Measurements from ENCODE around the gene TTC34. TPM values are rescaled to one million over a fixed set of nuclear protein-coding genes. Genes with fewer than 3 reads are reported as not detected.
"Not testable (repeated sequence)": the region's sequence is repeated elsewhere in the genome, so short reads cannot be mapped to it uniquely, and the experiment has no call there.

The TTC34 gene
- total and polyA plus RNA-seq, 3 experiments from 2014 or later = 0.17 to 1.1 (median 1.1) TPM

GRCh38 chr1:2628933-2629626 lies 172.4 kb downstream of the TTC34 start:
- no peaks in the 10 kb centered on the region for H3K9me3 ChIP-seq (ENCODE audit: low read length)
- DNase-seq = no peak
- peaks cover 37 to 54% of the 10 kb centered on the region in 2 donors for H3K27me3 Mint-ChIP-seq
- no peak overlapping the region for H3K27ac Mint-ChIP-seq
- peaks cover 8% of the 10 kb centered on the region for H3K27me3 ChIP-seq (ENCODE audit: insufficient read depth, low read length, poor library complexity, severe bottlenecking)
- peaks cover 2 to 13% (median 8%) of the 10 kb centered on the region in 3 donors for H3K4me1 Mint-ChIP-seq
- ChIA-PET CTCF (no interaction called here), POLR2A (no interaction called here)
- no peak overlapping the region for H3K4me3 ChIP-seq (ENCODE audit: low read length)
- no peak overlapping the region for H3K27ac ChIP-seq (ENCODE audit: low read depth, low read length)
- H3K36me3 ChIP-seq (ENCODE audit: insufficient read depth, low read length) = no peaks in the 10 kb centered on the region
- no peaks in the 10 kb centered on the region for H3K9me3 Mint-ChIP-seq
- H3K4me1 ChIP-seq (ENCODE audit: insufficient read depth, low read length) = no peaks in the 10 kb centered on the region
- H3K36me3 Mint-ChIP-seq = peaks cover 0 to 2% (median 0%) of the 10 kb centered on the region in 3 donors
- H3K4me3 Mint-ChIP-seq = no peak overlapping the region

- POLR2A ChIA-PET = no interaction called here
- Mint-ChIP-seq H3K9me3 (no peaks in the 10 kb centered on the region), H3K27ac (no peak overlapping the region), H3K4me3 (peak overlapping the region in 1 of 7 donors; percentile 8), H3K27me3 (peaks cover 37 to 54% of the 10 kb centered on the region in 2 donors), H3K36me3 (peaks cover 0 to 2% (median 0%) of the 10 kb centered on the region in 3 donors), H3K4me1 (peaks cover 2 to 16% (median 8%) of the 10 kb centered on the region in 3 donors)
- no peak for DNase-seq
- Histone ChIP-seq H3K36me3 (ENCODE audit: insufficient read depth, low read length) (no peaks in the 10 kb centered on the region), H3K27ac (ENCODE audit: low read depth, low read length) (no peak overlapping the region), H3K27me3 (ENCODE audit: insufficient read depth, low read length, poor library complexity, severe bottlenecking) (peaks cover 8% of the 10 kb centered on the region), H3K4me3 (ENCODE audit: low read length) (no peak overlapping the region), H3K9me3 (ENCODE audit: low read length) (no peaks in the 10 kb centered on the region), H3K4me1 (ENCODE audit: insufficient read depth, low read length) (no peaks in the 10 kb centered on the region)
- CTCF ChIA-PET = no interaction called here
These were observed 173.1 kb downstream of the TTC34 start for GRCh38 chr1:2628191-2628932.

- H3K27ac ChIP-seq (ENCODE audit: low read depth, low read length) = no peak overlapping the region
- Mint-ChIP-seq H3K4me3 (peak overlapping the region in 1 of 7 donors; percentile 44), H3K36me3 (peaks cover 0 to 2% (median 0%) of the 10 kb centered on the region in 3 donors), H3K9me3 (no peaks in the 10 kb centered on the region), H3K4me1 (peaks cover 2 to 22% (median 8%) of the 10 kb centered on the region in 3 donors), H3K27ac (no peak overlapping the region), H3K27me3 (peaks cover 37 to 54% of the 10 kb centered on the region in 2 donors)
- H3K9me3 ChIP-seq (ENCODE audit: low read length) = no peaks in the 10 kb centered on the region
- peaks cover 8% of the 10 kb centered on the region for H3K27me3 ChIP-seq (ENCODE audit: insufficient read depth, low read length, poor library complexity, severe bottlenecking)
- no peaks in the 10 kb centered on the region for H3K4me1 ChIP-seq (ENCODE audit: insufficient read depth, low read length)
- H3K4me3 ChIP-seq (ENCODE audit: low read length) = no peak overlapping the region
- CTCF ChIA-PET = no interaction called here
- H3K36me3 ChIP-seq (ENCODE audit: insufficient read depth, low read length) = no peaks in the 10 kb centered on the region
- DNase-seq = no peak
- POLR2A ChIA-PET = no interaction called here
These were observed 173.7 kb downstream of the TTC34 start for GRCh38 chr1:2627746-2628145.

- H3K36me3 ChIP-seq (ENCODE audit: insufficient read depth, low read length); DNase-seq; H3K27me3 ChIP-seq (ENCODE audit: insufficient read depth, low read length, poor library complexity, severe bottlenecking); H3K9me3 ChIP-seq (ENCODE audit: low read length); H3K4me3 Mint-ChIP-seq; H3K9me3 Mint-ChIP-seq; CTCF ChIA-PET; H3K4me1 ChIP-seq (ENCODE audit: insufficient read depth, low read length); H3K36me3 Mint-ChIP-seq; H3K4me3 ChIP-seq (ENCODE audit: low read length); POLR2A ChIA-PET; H3K27ac ChIP-seq (ENCODE audit: low read depth, low read length): not testable (repeated sequence)
- Mint-ChIP-seq H3K27me3 (peaks cover 32 to 51% of the 10 kb centered on the region in 2 donors), H3K4me1 (peaks cover 2 to 25% (median 7%) of the 10 kb centered on the region in 3 donors), H3K27ac (peak overlapping the region in 1 of 8 donors; percentile 4)
These were observed 175.7 kb downstream of the TTC34 start for GRCh38 chr1:2625748-2626147.

- peak overlapping the region in 1 of 8 donors; percentile 24 for H3K27ac Mint-ChIP-seq
- POLR2A ChIA-PET = no interaction called here
These were observed 176.2 kb downstream of the TTC34 start for GRCh38 chr1:2625311-2625710.

GRCh38 chr1:2624735-2625300 lies 176.7 kb downstream of the TTC34 start:
- peaks cover 25 to 45% of the 10 kb centered on the region in 2 donors for H3K27me3 Mint-ChIP-seq
- H3K36me3 Mint-ChIP-seq = peaks cover 0 to 10% (median 2%) of the 10 kb centered on the region in 3 donors
- DNase-seq = no peak
- Histone ChIP-seq H3K27ac (ENCODE audit: low read depth, low read length) (no peak overlapping the region), H3K27me3 (ENCODE audit: insufficient read depth, low read length, poor library complexity, severe bottlenecking) (peaks cover 8% of the 10 kb centered on the region), H3K36me3 (ENCODE audit: insufficient read depth, low read length) (no peaks in the 10 kb centered on the region), H3K4me3 (ENCODE audit: low read length) (no peak overlapping the region), H3K9me3 (ENCODE audit: low read length) (no peaks in the 10 kb centered on the region), H3K4me1 (ENCODE audit: insufficient read depth, low read length) (no peaks in the 10 kb centered on the region)
- CTCF ChIA-PET = no interaction called here
- POLR2A ChIA-PET = no interaction called here
- H3K27ac Mint-ChIP-seq = no peak overlapping the region
- peaks cover 0 to 5% (median 3%) of the 10 kb centered on the region in 5 donors for H3K9me3 Mint-ChIP-seq
- H3K4me1 Mint-ChIP-seq = peaks cover 0 to 20% (median 2%) of the 10 kb centered on the region in 3 donors
- H3K4me3 Mint-ChIP-seq = no peak overlapping the region

More at GRCh38 chr1:2625311-2625710, 176.2 kb downstream of the TTC34 start:
- Histone ChIP-seq H3K27me3 (ENCODE audit: insufficient read depth, low read length, poor library complexity, severe bottlenecking) (peaks cover 8% of the 10 kb centered on the region), H3K27ac (ENCODE audit: low read depth, low read length) (no peak overlapping the region), H3K4me3 (ENCODE audit: low read length) (no peak overlapping the region), H3K36me3 (ENCODE audit: insufficient read depth, low read length) (no peaks in the 10 kb centered on the region), H3K4me1 (ENCODE audit: insufficient read depth, low read length) (no peaks in the 10 kb centered on the region), H3K9me3 (ENCODE audit: low read length) (no peaks in the 10 kb centered on the region)
- DNase-seq = no peak
- Mint-ChIP-seq H3K4me1 (peaks cover 2 to 23% (median 3%) of the 10 kb centered on the region in 3 donors), H3K9me3 (peaks cover 0 to 3% (median 0%) of the 10 kb centered on the region in 5 donors), H3K4me3 (no peak overlapping the region), H3K27me3 (peaks cover 30 to 46% of the 10 kb centered on the region in 2 donors), H3K36me3 (peaks cover 0 to 5% (median 2%) of the 10 kb centered on the region in 3 donors)
- CTCF ChIA-PET = no interaction called here

- peaks cover 25 to 48% of the 10 kb centered on the region in 2 donors for H3K27me3 Mint-ChIP-seq
- peaks cover 0 to 7% (median 5%) of the 10 kb centered on the region in 5 donors for H3K9me3 Mint-ChIP-seq
- H3K27ac Mint-ChIP-seq = peak overlapping the region in 1 of 8 donors; percentile 43
- peaks cover 8% of the 10 kb centered on the region for H3K27me3 ChIP-seq (ENCODE audit: insufficient read depth, low read length, poor library complexity, severe bottlenecking)
- H3K4me1 Mint-ChIP-seq = peaks cover 0 to 17% (median 2%) of the 10 kb centered on the region in 3 donors
- CTCF ChIA-PET = no interaction called here
- no peak overlapping the region for H3K4me3 Mint-ChIP-seq
- H3K4me3 ChIP-seq (ENCODE audit: low read length) = no peak overlapping the region
- POLR2A ChIA-PET = no interaction called here
- H3K36me3 ChIP-seq (ENCODE audit: insufficient read depth, low read length) = no peaks in the 10 kb centered on the region
- H3K4me1 ChIP-seq (ENCODE audit: insufficient read depth, low read length) = no peaks in the 10 kb centered on the region
- no peak overlapping the region for H3K27ac ChIP-seq (ENCODE audit: low read depth, low read length)
- no peak for DNase-seq
- peaks cover 0 to 13% (median 2%) of the 10 kb centered on the region in 3 donors for H3K36me3 Mint-ChIP-seq
- H3K9me3 ChIP-seq (ENCODE audit: low read length) = no peaks in the 10 kb centered on the region
These were observed 177.7 kb downstream of the TTC34 start for GRCh38 chr1:2623571-2624337.
